Type B pancreatic cell (in vitro differentiated cells): Measurements from ENCODE around the gene SBDS. TPM values are rescaled to one million over a fixed set of nuclear protein-coding genes. Genes with fewer than 3 reads are reported as not detected.
"Not testable (repeated sequence)": the region's sequence is repeated elsewhere in the genome, so short reads cannot be mapped to it uniquely, and the experiment has no call there.

ENCODE experiments used
- DNase-seq: peaks from one replicate; pipeline ENCODE4 v3.0.0; 2021; ENCODE audit warnings: mixed read lengths; ENCODE audit not compliant: unreplicated experiment; ENCODE audit errors: extremely low spot score
- H3K27ac Mint-ChIP-seq: 2 replicates; pipeline ENCODE4 v1.8.0; 2021; ENCODE audit warnings: mild to moderate bottlenecking, mixed read lengths
- H3K27me3 Mint-ChIP-seq: 2 replicates; pipeline ENCODE4 v1.8.0; 2021; ENCODE audit warnings: mixed read lengths
- H3K36me3 Mint-ChIP-seq: 2 replicates; pipeline ENCODE4 v1.8.0; 2021; ENCODE audit warnings: mixed read lengths
- H3K4me1 Mint-ChIP-seq: one replicate; pipeline ENCODE4 v1.8.0; 2021; ENCODE audit warnings: mixed read lengths; ENCODE audit not compliant: unreplicated experiment
- H3K4me3 Mint-ChIP-seq: 2 replicates; pipeline ENCODE4 v1.8.0; 2021; ENCODE audit warnings: mild to moderate bottlenecking, mixed read lengths
- H3K9me3 Mint-ChIP-seq: 2 replicates; pipeline ENCODE4 v1.8.0; 2021; ENCODE audit warnings: mixed read lengths
- CTCF ChIP-seq: fragments of 200-600 bp; sonication (generic); conservative IDR thresholded peaks from 2 replicates; pipeline ENCODE4 v1.5.0; 2021; ENCODE audit warnings: antibody characterized with exemption, mild to moderate bottlenecking
- total RNA-seq: library from RNA; stranded (reverse); gene quantifications from 2 replicates; pipeline ENCODE4 v1.2.1, GENCODE V29; 2021; ENCODE audit warnings: low replicate concordance

The SBDS gene
- total RNA-seq, 1 donor from 2014 or later = 50.1 TPM

- Mint-ChIP-seq H3K36me3 (peaks cover 16% of the 10 kb centered on the region), H3K27me3 (no peaks in the 10 kb centered on the region), H3K4me3 (no peak overlapping the region), H3K9me3 (no peaks in the 10 kb centered on the region), H3K4me1 (no peaks in the 10 kb centered on the region), H3K27ac (no peak overlapping the region)
- no peak for DNase-seq
- TF ChIP-seq CTCF = no peak
Observed at GRCh38 chr7:67008260-67008659, 12.9 kb upstream of the SBDS start.

GRCh38 chr7:67006965-67007364 lies 11.6 kb upstream of the SBDS start:
- no peak for TF ChIP-seq CTCF
- Mint-ChIP-seq H3K4me1 (no peaks in the 10 kb centered on the region), H3K9me3 (no peaks in the 10 kb centered on the region), H3K36me3 (peaks cover 16% of the 10 kb centered on the region), H3K4me3 (no peak overlapping the region), H3K27ac (no peak overlapping the region), H3K27me3 (no peaks in the 10 kb centered on the region)
- no peak for DNase-seq

- DNase-seq, H3K9me3 Mint-ChIP-seq, H3K4me3 Mint-ChIP-seq, H3K4me1 Mint-ChIP-seq, H3K27me3 Mint-ChIP-seq, H3K27ac Mint-ChIP-seq: not testable (repeated sequence)
- peaks cover 10% of the 10 kb centered on the region for H3K36me3 Mint-ChIP-seq
Observed at GRCh38 chr7:67004145-67004544, 8.8 kb upstream of the SBDS start.

- H3K4me1 Mint-ChIP-seq, H3K27me3 Mint-ChIP-seq, DNase-seq, H3K36me3 Mint-ChIP-seq, H3K27ac Mint-ChIP-seq, H3K9me3 Mint-ChIP-seq: not testable (repeated sequence)
- peak overlapping the region; percentile 75 for H3K4me3 Mint-ChIP-seq
- TF ChIP-seq CTCF = peak; percentile 72
Observed at GRCh38 chr7:67000601-67001258, 5.3 kb upstream of the SBDS start.

- not testable (repeated sequence) for H3K4me1 Mint-ChIP-seq, H3K27me3 Mint-ChIP-seq, H3K9me3 Mint-ChIP-seq
- Mint-ChIP-seq H3K4me3 (peak within 1 kb of the TSS; percentile 99), H3K36me3 (peaks cover 13% of the 10 kb centered on the region), H3K27ac (peak within 1 kb of the TSS; percentile 100)
- peak; percentile 96 for DNase-seq
Observed at GRCh38 chr7:66996444-66997191, 1.2 kb upstream of the SBDS start, which contains the start of gene TYW1. TSS of gene TYW1 (plus strand) at chr7:66996833. CDS start at chr7:66996979, 146 bp downstream.

GRCh38 chr7:66994691-66995049 lies 716 bp downstream of the SBDS start:
- TF ChIP-seq CTCF = peak; percentile 31
- H3K4me3 Mint-ChIP-seq = peak overlapping the region; percentile 99
- H3K27ac Mint-ChIP-seq = peak overlapping the region; percentile 100
- H3K36me3 Mint-ChIP-seq = peaks cover 13% of the 10 kb centered on the region
- H3K27me3 Mint-ChIP-seq, H3K9me3 Mint-ChIP-seq, H3K4me1 Mint-ChIP-seq, DNase-seq: not testable (repeated sequence)

GRCh38 chr7:66994051-66994450 lies 1.3 kb downstream of the SBDS start:
- H3K27ac Mint-ChIP-seq = peak overlapping the region; percentile 100
- not testable (repeated sequence) for H3K27me3 Mint-ChIP-seq, H3K9me3 Mint-ChIP-seq, H3K4me1 Mint-ChIP-seq, DNase-seq
- H3K36me3 Mint-ChIP-seq = peaks cover 13% of the 10 kb centered on the region
- H3K4me3 Mint-ChIP-seq = peak overlapping the region; percentile 99

GRCh38 chr7:66989552-66989951 lies 5.8 kb downstream of the SBDS start:
- peaks cover 13% of the 10 kb centered on the region for H3K36me3 Mint-ChIP-seq
- not testable (repeated sequence) for DNase-seq, H3K27me3 Mint-ChIP-seq, H3K27ac Mint-ChIP-seq, H3K4me3 Mint-ChIP-seq, H3K9me3 Mint-ChIP-seq, H3K4me1 Mint-ChIP-seq

- not testable (repeated sequence) for H3K36me3 Mint-ChIP-seq, H3K9me3 Mint-ChIP-seq, H3K4me1 Mint-ChIP-seq
Observed at GRCh38 chr7:66980336-66980735, 15.1 kb downstream of the SBDS start.

GRCh38 chr7:66979013-66979412 lies 16.4 kb downstream of the SBDS start:
- H3K4me1 Mint-ChIP-seq, H3K36me3 Mint-ChIP-seq, H3K9me3 Mint-ChIP-seq, H3K27me3 Mint-ChIP-seq, H3K27ac Mint-ChIP-seq, H3K4me3 Mint-ChIP-seq, DNase-seq: not testable (repeated sequence)

More at GRCh38 chr7:66980336-66980735, 15.1 kb downstream of the SBDS start:
- not testable (repeated sequence) for H3K27ac Mint-ChIP-seq, H3K27me3 Mint-ChIP-seq, DNase-seq, H3K4me3 Mint-ChIP-seq
